IMR-90 (cell line): ENCODE data around the gene OPN5. TPM values are rescaled to one million over a fixed set of nuclear protein-coding genes. Genes with fewer than 3 reads are reported as not detected.

Source experiments
- ATAC-seq: fragments of 200-7000 bp; cut with Tn5 transposase; 2 replicates; pipeline ENCODE4 v1.9.1; 2020; ENCODE audit warnings: low read depth, mild to moderate bottlenecking, moderate library complexity
- BruUV-seq: library from RNA; stranded (reverse); fragments of 400-500 nt; replicated peaks from 2 replicates; lab custom pipeline; 2021; lab: Mats Ljungman, UMichigan
- CTCF ChIA-PET: fragments of 300-600 bp; formaldehyde crosslinking; extraction: SDS; loops from one replicate; lab custom pipeline; 2021; ENCODE audit warnings: antibody characterized with exemption; lab: Yijun Ruan, JAX
- POLR2A ChIA-PET: fragments of 300-600 bp; sonication (Branson Sonifier 250); formaldehyde crosslinking; loops from one replicate; lab custom pipeline; 2022; ENCODE audit warnings: antibody characterized with exemption; ENCODE audit not compliant: unreplicated experiment; lab: Charles Lee
- DNase-seq: peaks from one replicate; pipeline ENCODE4 v3.0.0; 2013
- H2AFZ ChIP-seq: replicated peaks from 2 replicates; pipeline ENCODE3; 2013; ENCODE audit warnings: low read length, mild to moderate bottlenecking; ENCODE audit not compliant: poor library complexity
- H2AK5ac ChIP-seq: 2 replicates; pipeline ENCODE4 v1.6.1; 2013; ENCODE audit warnings: low read depth, low read length, inconsistent platforms
- H2AK9ac ChIP-seq: replicated peaks from 2 replicates; pipeline ENCODE3; 2013; ENCODE audit warnings: mild to moderate bottlenecking, low read depth, low read length, moderate library complexity; ENCODE audit not compliant: poor library complexity
- H2BK120ac ChIP-seq: 2 replicates; pipeline ENCODE4 v1.6.1; 2013; ENCODE audit warnings: low read depth, low read length, inconsistent platforms
- H2BK15ac ChIP-seq: 3 replicates; pipeline ENCODE4 v1.6.1; 2013; ENCODE audit warnings: low read depth, low read length, inconsistent platforms
- H2BK20ac ChIP-seq: 2 replicates; pipeline ENCODE4 v1.6.1; 2013; ENCODE audit warnings: low read depth, mild to moderate bottlenecking, inconsistent platforms, low read length, moderate library complexity
- H2BK5ac ChIP-seq: 2 replicates; pipeline ENCODE4 v1.6.1; 2013; ENCODE audit warnings: mild to moderate bottlenecking, low read depth, low read length, inconsistent platforms; ENCODE audit not compliant: poor library complexity, severe bottlenecking
- H3K14ac ChIP-seq: replicated peaks from 2 replicates; pipeline ENCODE4 v1.6.1; 2013; ENCODE audit warnings: low read depth, low read length, inconsistent platforms
- H3K18ac ChIP-seq: 2 replicates; pipeline ENCODE4 v1.6.1; 2013; ENCODE audit warnings: low read depth, low read length, control low read depth
- H3K23ac ChIP-seq: 2 replicates; pipeline ENCODE4 v1.6.1; 2013; ENCODE audit warnings: low read depth, low read length, inconsistent platforms
- H3K27ac ChIP-seq: 2 replicates; pipeline ENCODE4 v1.5.1; 2013; ENCODE audit warnings: mild to moderate bottlenecking, control low read depth, low read length; ENCODE audit not compliant: insufficient read depth
- H3K27me3 ChIP-seq: 2 replicates; pipeline ENCODE4 v1.6.1; 2013; ENCODE audit warnings: low read length; ENCODE audit not compliant: control insufficient read depth, insufficient read depth
- H3K36me3 ChIP-seq: 2 replicates; pipeline ENCODE4 v1.6.1; 2013; ENCODE audit warnings: low read length, mixed read lengths; ENCODE audit not compliant: control insufficient read depth, insufficient read depth
- H3K4ac ChIP-seq: 2 replicates; pipeline ENCODE4 v1.6.1; 2013; ENCODE audit warnings: low read depth, low read length, inconsistent platforms
- H3K4me1 ChIP-seq: 2 replicates; pipeline ENCODE4 v1.6.1; 2013; ENCODE audit warnings: low read length, mixed read lengths; ENCODE audit not compliant: control insufficient read depth, insufficient read depth
- H3K4me2 ChIP-seq: 2 replicates; pipeline ENCODE4 v1.6.1; 2013; ENCODE audit warnings: low read depth, mild to moderate bottlenecking, control low read depth, low read length, moderate library complexity
- H3K4me3 ChIP-seq: 2 replicates; pipeline ENCODE4 v1.5.1; 2013; ENCODE audit warnings: low read depth, mild to moderate bottlenecking, control low read depth, low read length, moderate library complexity; ENCODE audit not compliant: insufficient read depth
- H3K56ac ChIP-seq: 2 replicates; pipeline ENCODE4 v1.6.1; 2013; ENCODE audit warnings: low read length, inconsistent platforms; ENCODE audit not compliant: insufficient read depth; ENCODE audit errors: extremely low read depth
- H3K79me1 ChIP-seq, 2 experiments: 2 replicates each; pipeline ENCODE4 v1.6.1; 2013; ENCODE audit warnings: low read length in 2 of 2, inconsistent platforms in 1 of 2, low read depth in 1 of 2
- H3K9ac ChIP-seq: 2 replicates; pipeline ENCODE4 v1.6.1; 2013; ENCODE audit warnings: low read depth, low read length, control low read depth
- H3K9me1 ChIP-seq: 2 replicates; pipeline ENCODE4 v1.6.1; 2013; ENCODE audit warnings: low read length, inconsistent platforms; ENCODE audit not compliant: insufficient read depth
- H3K9me3 ChIP-seq: 2 replicates; pipeline ENCODE4 v1.6.1; 2013; ENCODE audit warnings: low read length; ENCODE audit not compliant: control insufficient read depth, insufficient read depth
- H4K20me1 ChIP-seq: 2 replicates; pipeline ENCODE4 v1.6.1; 2013; ENCODE audit warnings: low read length, inconsistent platforms; ENCODE audit not compliant: insufficient read depth
- H4K5ac ChIP-seq: 2 replicates; pipeline ENCODE4 v1.6.1; 2013; ENCODE audit warnings: mild to moderate bottlenecking, low read depth, low read length, control low read depth
- H4K8ac ChIP-seq, 2 experiments: 2 replicates each; pipeline ENCODE4 v1.6.1; 2013; ENCODE audit warnings: low read depth in 2 of 2, low read length in 2 of 2, control low read depth in 1 of 2, inconsistent platforms in 1 of 2
- H4K91ac ChIP-seq: 2 replicates; pipeline ENCODE4 v1.6.1; 2013; ENCODE audit warnings: low read depth, low read length, inconsistent platforms; ENCODE audit not compliant: insufficient read depth
- CHD1 ChIP-seq: IDR thresholded peaks from 2 replicates; pipeline ENCODE4 v1.6.1; 2012; ENCODE audit warnings: low read depth, low read length, improper control_type of control experiment
- MAFK ChIP-seq: IDR thresholded peaks from 2 replicates; pipeline ENCODE4 v1.6.1; 2012; ENCODE audit warnings: low read depth, low read length, improper control_type of control experiment
- MXI1 ChIP-seq: IDR thresholded peaks from 2 replicates; pipeline ENCODE4 v1.6.1; 2012; ENCODE audit warnings: low read depth, mild to moderate bottlenecking, low read length, moderate library complexity, borderline replicate concordance
- WGBS, 2 experiments: methylation state at CpG; one replicate each; pipeline versions ENCODE4 v1.1.5 to v1.1.7; 2013; ENCODE audit warnings: missing lambda C conversion rate in 2 of 2; ENCODE audit not compliant: insufficient read length in 1 of 2; ENCODE audit errors: extremely low coverage in 2 of 2; 5-methylcytosine and 5-hydroxymethylcytosine counted together
- dilution Hi-C: fragments of 300-500 bp; cut with HindIII; formaldehyde crosslinking; loops from one replicate; pipeline ENCODE4 v1.14.3; 2018; ENCODE audit warnings: low sequenced_read_pairs; ENCODE audit not compliant: unreplicated experiment
- in situ Hi-C: fragments of 300-500 bp; cut with MboI; formaldehyde crosslinking; loops from 3 replicates; pipeline ENCODE4 v1.14.3; 2019; ENCODE audit warnings: low sequenced_read_pairs, inconsistent platforms, mixed read lengths
- intact Hi-C: fragments of 100-400 bp; cut with micrococcal nuclease; formaldehyde crosslinking; loops from 2 replicates; pipeline ENCODE4 v1.10.0; 2022
- polyA plus RNA-seq, 3 experiments: library from polyadenylated mRNA; depleted of rRNA; stranded (reverse); fragments of >200 nt; gene quantifications; 2 replicates each; pipeline ENCODE4 v1.2.3, GENCODE V29; 2012; ENCODE audit warnings: low replicate concordance in 1 of 3
- total RNA-seq: library from RNA; depleted of rRNA; stranded (reverse); fragments of >200 nt; gene quantifications from 2 replicates; pipeline ENCODE4 v1.2.3, GENCODE V29; 2012
- TF ChIP-seq, protein P1 (sequence below): fragments of 150-350 bp; IDR thresholded peaks from 2 replicates; pipeline ENCODE4 v1.6.1; 2016; ENCODE audit warnings: low read depth, mild to moderate bottlenecking, low read length, moderate library complexity, borderline replicate concordance
- TF ChIP-seq, protein P2 (sequence below): conservative IDR thresholded peaks from 2 replicates; pipeline ENCODE4 v1.5.1; 2012; ENCODE audit warnings: mild to moderate bottlenecking, low read depth, low read length, improper control_type of control experiment

OPN5 gene
- total and polyA plus RNA-seq, 2 of the 4 experiments (the other 2 are of a cell fraction): not detected

DNA sequence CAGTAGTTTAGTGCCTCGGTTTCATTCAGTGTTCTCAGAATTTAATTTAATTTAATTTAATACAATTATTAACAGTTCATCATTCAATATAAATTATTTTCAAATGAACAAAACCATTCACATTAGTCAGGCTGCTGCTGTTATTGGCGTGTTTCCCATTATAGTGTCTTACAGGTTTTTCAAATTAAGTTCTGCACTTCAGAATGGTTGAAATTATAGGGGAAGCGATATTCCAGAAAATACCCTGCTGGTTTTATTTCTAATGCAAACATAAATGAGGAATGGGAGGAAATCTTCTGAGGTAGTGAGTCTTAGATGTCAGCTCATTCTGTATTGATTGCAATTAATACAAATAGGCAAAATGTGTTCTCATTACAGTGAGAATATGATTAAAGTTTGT, 37.6 kb downstream of the OPN5 start:
- H3K4me3 ChIP-seq: no peak overlapping the region
- no peaks in the 10 kb centered on the region for H3K27me3 ChIP-seq
- H4K20me1 ChIP-seq: no peaks in the 10 kb centered on the region
- no peak overlapping the region for H2BK5ac ChIP-seq
- no peaks in the 10 kb centered on the region for H3K36me3 ChIP-seq
- H3K14ac ChIP-seq: no peak overlapping the region
- H2AK5ac ChIP-seq: no peak overlapping the region
- dilution Hi-C loops: no loop called here
- in situ Hi-C loops: no loop called here
- no peak overlapping the region for H4K5ac ChIP-seq
- no peaks in the 10 kb centered on the region for H3K79me1 ChIP-seq
- H3K18ac ChIP-seq: no peak overlapping the region
- H2AK9ac ChIP-seq: no peak overlapping the region
- H3K4me1 ChIP-seq: no peaks in the 10 kb centered on the region
- H3K56ac ChIP-seq: no peak overlapping the region
- ChIA-PET POLR2A (no interaction called here), CTCF (no interaction called here)
- no TSS peak for BruUV-seq
- WGBS, 2 experiments: no CpG with 5 or more reads among the region's 3 CpGs
- no peak overlapping the region for H4K8ac ChIP-seq
- no peaks in the 10 kb centered on the region for H3K9me1 ChIP-seq
- no peak overlapping the region for H3K4me2 ChIP-seq
- no peak overlapping the region for H2BK120ac ChIP-seq
- H2BK15ac ChIP-seq: no peak overlapping the region
- intact Hi-C loops: loop anchor here (10.0 kb wide), 1 partner anchor 235 kb away; no protein-coding TSS in a partner anchor
- H3K27ac ChIP-seq: no peak overlapping the region
- H4K91ac ChIP-seq: no peak overlapping the region
- ATAC-seq (no peak), DNase-seq (no peak)
- H3K9me3 ChIP-seq: no peaks in the 10 kb centered on the region
- H2AFZ ChIP-seq: no peak overlapping the region
- no peak overlapping the region for H2BK20ac ChIP-seq
- TF ChIP-seq, protein P1, sequence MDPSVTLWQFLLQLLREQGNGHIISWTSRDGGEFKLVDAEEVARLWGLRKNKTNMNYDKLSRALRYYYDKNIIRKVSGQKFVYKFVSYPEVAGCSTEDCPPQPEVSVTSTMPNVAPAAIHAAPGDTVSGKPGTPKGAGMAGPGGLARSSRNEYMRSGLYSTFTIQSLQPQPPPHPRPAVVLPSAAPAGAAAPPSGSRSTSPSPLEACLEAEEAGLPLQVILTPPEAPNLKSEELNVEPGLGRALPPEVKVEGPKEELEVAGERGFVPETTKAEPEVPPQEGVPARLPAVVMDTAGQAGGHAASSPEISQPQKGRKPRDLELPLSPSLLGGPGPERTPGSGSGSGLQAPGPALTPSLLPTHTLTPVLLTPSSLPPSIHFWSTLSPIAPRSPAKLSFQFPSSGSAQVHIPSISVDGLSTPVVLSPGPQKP: no peak
- TF ChIP-seq, protein P2, sequence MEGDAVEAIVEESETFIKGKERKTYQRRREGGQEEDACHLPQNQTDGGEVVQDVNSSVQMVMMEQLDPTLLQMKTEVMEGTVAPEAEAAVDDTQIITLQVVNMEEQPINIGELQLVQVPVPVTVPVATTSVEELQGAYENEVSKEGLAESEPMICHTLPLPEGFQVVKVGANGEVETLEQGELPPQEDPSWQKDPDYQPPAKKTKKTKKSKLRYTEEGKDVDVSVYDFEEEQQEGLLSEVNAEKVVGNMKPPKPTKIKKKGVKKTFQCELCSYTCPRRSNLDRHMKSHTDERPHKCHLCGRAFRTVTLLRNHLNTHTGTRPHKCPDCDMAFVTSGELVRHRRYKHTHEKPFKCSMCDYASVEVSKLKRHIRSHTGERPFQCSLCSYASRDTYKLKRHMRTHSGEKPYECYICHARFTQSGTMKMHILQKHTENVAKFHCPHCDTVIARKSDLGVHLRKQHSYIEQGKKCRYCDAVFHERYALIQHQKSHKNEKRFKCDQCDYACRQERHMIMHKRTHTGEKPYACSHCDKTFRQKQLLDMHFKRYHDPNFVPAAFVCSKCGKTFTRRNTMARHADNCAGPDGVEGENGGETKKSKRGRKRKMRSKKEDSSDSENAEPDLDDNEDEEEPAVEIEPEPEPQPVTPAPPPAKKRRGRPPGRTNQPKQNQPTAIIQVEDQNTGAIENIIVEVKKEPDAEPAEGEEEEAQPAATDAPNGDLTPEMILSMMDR: no peak
- TF ChIP-seq CHD1 (no peak), MAFK (no peak), MXI1 (no peak)
- no peak overlapping the region for H3K23ac ChIP-seq
- H3K4ac ChIP-seq: no peak overlapping the region
- H3K9ac ChIP-seq: no peak overlapping the region
